ENCODE results near the gene BBOF1.
"Not testable (repeated sequence)": the region's sequence is repeated elsewhere in the genome, so short reads cannot be mapped to it uniquely, and the experiment has no call there.

Gene BBOF1

GRCh38 chr14:74105381-74105780 lies 86.2 kb downstream of the BBOF1 start:
- DNase-seq, result no peak

GRCh38 chr14:74109369-74109768 lies 90.2 kb downstream of the BBOF1 start:
- no peak for DNase-seq

GRCh38 chr14:74111395-74112216 lies 92.5 kb downstream of the BBOF1 start:
- DNase-seq, result not testable (repeated sequence)

Measured in T1000 (cell line).